Duodenal mucosa (tissue), 2 donors: ENCODE results near the gene ENDOD1.
"Not testable (repeated sequence)": the region's sequence is repeated elsewhere in the genome, so short reads cannot be mapped to it uniquely, and the experiment has no call there.

ENCODE experiments used
- H3K27ac ChIP-seq: one replicate; pipeline ENCODE4 v1.7.0; 2013; ENCODE audit warnings: low read depth, low read length
- H3K27me3 ChIP-seq, 2 donors: one replicate each; pipeline ENCODE4 v1.7.0; 2013; ENCODE audit warnings: low read length in 2 of 2, control low read depth in 1 of 2; ENCODE audit not compliant: insufficient read depth in 2 of 2, control insufficient read depth in 1 of 2
- H3K36me3 ChIP-seq, 2 donors: one replicate each; pipeline ENCODE4 v1.7.0; 2013; ENCODE audit warnings: low read length in 2 of 2, control low read depth in 1 of 2; ENCODE audit not compliant: insufficient read depth in 2 of 2, control insufficient read depth in 1 of 2
- H3K4me1 ChIP-seq, 2 donors: one replicate each; pipeline ENCODE4 v1.7.0; 2013; ENCODE audit warnings: low read length in 2 of 2, control low read depth in 1 of 2; ENCODE audit not compliant: insufficient read depth in 2 of 2, control insufficient read depth in 1 of 2
- H3K4me3 ChIP-seq, 2 donors: one replicate each; pipeline ENCODE4 v1.7.0; 2013; ENCODE audit warnings: low read length in 2 of 2, low read depth in 1 of 2
- H3K9ac ChIP-seq, 2 donors: one replicate each; pipeline ENCODE4 v1.7.0; 2013; ENCODE audit warnings: low read length in 2 of 2, low read depth in 1 of 2
- H3K9me3 ChIP-seq, 2 donors: one replicate each; pipeline ENCODE4 v1.7.0; 2013; ENCODE audit warnings: low read length in 2 of 2, control low read depth in 1 of 2; ENCODE audit not compliant: control insufficient read depth in 1 of 2

ENDOD1 gene

GRCh38 chr11:95100856-95101507 lies 11.3 kb downstream of the ENDOD1 start:
- H3K36me3 ChIP-seq, result no peaks in the 10 kb centered on the region
- H3K27ac ChIP-seq, result no peak overlapping the region
- no peaks in the 10 kb centered on the region for H3K27me3 ChIP-seq
- H3K9ac ChIP-seq, result no peak overlapping the region
- no peaks in the 10 kb centered on the region for H3K9me3 ChIP-seq
- no peak overlapping the region for H3K4me3 ChIP-seq
- peaks cover 10 to 11% of the 10 kb centered on the region in 2 donors for H3K4me1 ChIP-seq

- Histone ChIP-seq H3K4me3 (no peak overlapping the region), H3K36me3 (no peaks in the 10 kb centered on the region), H3K9me3 (no peaks in the 10 kb centered on the region), H3K27ac (no peak overlapping the region), H3K9ac (no peak overlapping the region), H3K4me1 (peaks cover 10 to 11% of the 10 kb centered on the region in 2 donors), H3K27me3 (no peaks in the 10 kb centered on the region)
Observed at GRCh38 chr11:95101935-95102334, 12.3 kb downstream of the ENDOD1 start.

- Histone ChIP-seq H3K36me3 (no peaks in the 10 kb centered on the region), H3K9me3 (no peaks in the 10 kb centered on the region), H3K4me1 (peaks cover 10 to 11% of the 10 kb centered on the region in 2 donors), H3K9ac (no peak overlapping the region), H3K4me3 (no peak overlapping the region), H3K27me3 (no peaks in the 10 kb centered on the region), H3K27ac (no peak overlapping the region)
Observed at GRCh38 chr11:95102733-95103132, 13.1 kb downstream of the ENDOD1 start.

GRCh38 chr11:95103701-95104100 lies 14.1 kb downstream of the ENDOD1 start:
- H3K36me3 ChIP-seq, result no peaks in the 10 kb centered on the region
- H3K4me3 ChIP-seq, result no peak overlapping the region
- H3K4me1 ChIP-seq, result peaks cover 6 to 7% of the 10 kb centered on the region in 2 donors
- no peaks in the 10 kb centered on the region for H3K27me3 ChIP-seq
- H3K9me3 ChIP-seq, result no peaks in the 10 kb centered on the region
- H3K9ac ChIP-seq, result no peak overlapping the region
- H3K27ac ChIP-seq, result no peak overlapping the region

DNA sequence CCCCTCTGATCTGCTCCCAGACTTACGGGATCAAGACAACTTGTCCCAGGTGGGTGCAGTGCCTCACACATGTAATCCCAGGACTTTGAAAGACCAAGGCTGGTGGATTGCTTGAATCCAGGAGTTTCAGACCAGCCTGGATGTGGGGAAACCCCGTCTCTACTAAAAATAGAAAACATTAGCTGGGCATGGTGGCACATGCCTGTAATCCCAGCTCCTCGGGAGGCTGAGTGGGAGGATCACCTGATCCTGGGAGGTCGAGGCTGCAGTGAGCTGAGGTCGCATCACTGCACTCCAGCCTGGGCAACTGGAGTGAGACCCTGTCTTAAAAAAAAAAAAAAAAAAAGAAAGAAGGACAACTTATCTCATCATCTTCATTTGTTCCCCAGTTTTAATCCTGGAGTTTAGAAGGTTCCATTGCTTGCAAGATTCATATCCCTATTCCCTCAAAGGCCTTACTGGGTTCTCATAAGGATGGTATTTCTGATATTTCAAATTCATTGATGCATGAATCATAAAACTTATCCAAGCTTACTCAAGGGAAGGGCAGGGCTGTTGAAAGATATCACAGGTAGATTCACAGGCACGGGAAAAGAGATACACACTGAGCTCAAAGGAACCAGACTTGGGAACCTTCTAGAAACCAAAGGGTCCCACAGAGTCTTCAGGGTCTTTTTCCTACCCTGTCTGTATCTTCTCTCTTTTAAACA lies 14.6 kb downstream of the ENDOD1 start:
- Histone ChIP-seq H3K27me3 (no peaks in the 10 kb centered on the region), H3K4me3 (no peak overlapping the region), H3K27ac (no peak overlapping the region), H3K9ac (no peak overlapping the region), H3K36me3 (peaks cover 0 to under 1% of the 10 kb centered on the region in 2 donors), H3K4me1 (peaks cover 1% of the 10 kb centered on the region in 2 donors), H3K9me3 (no peaks in the 10 kb centered on the region)

DNA sequence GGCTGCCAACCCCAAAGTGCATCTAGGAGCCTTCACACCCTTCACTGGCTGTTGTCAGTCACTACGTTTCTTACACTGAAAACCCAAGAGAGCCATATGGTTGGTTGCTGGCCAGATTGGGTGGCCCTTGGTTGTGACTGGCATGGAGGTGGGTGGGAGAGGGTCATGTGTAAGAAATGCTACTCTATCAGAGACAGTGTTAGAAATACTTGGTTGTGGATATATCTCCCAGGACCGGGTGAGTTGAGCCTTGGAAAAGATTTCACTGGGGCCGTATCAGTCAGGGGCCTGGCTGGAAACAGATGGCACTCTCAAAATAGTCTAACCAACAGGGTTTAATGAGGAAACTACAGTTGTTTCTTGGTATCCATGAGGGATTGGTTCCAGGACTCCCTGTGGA lies 15.2 kb downstream of the ENDOD1 start:
- no peak overlapping the region for H3K4me3 ChIP-seq

DNA sequence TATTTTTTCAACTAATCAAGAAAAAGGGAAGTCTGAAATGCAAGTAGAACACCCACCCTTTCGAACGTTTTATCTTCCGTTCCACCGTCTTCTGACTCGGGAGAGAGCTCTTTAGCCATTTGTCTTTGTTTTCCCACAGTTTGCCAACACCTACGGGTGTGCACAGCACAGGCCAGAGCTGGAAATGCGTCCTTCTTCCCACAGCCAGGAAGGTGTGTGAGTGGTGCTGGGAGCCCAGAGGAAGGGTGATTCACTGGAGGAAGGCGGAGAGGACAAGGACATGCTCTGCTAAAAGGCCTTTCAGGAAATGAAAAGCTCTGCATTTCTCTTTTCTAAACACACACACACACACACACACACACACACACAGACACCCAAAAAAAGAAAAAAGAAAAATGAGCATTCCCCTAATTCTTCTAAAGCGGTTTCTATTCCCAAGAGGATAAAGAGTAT lies 18.5 kb downstream of the ENDOD1 start:
- Histone ChIP-seq H3K4me3 (no peak overlapping the region), H3K9ac (no peak overlapping the region)

More for the DNA sequence above, 15.2 kb downstream of the ENDOD1 start:
- Histone ChIP-seq H3K4me1 (no peaks in the 10 kb centered on the region), H3K9ac (no peak overlapping the region), H3K36me3 (peaks cover 3 to 5% of the 10 kb centered on the region in 2 donors), H3K27me3 (no peaks in the 10 kb centered on the region), H3K27ac (no peak overlapping the region), H3K9me3 (no peaks in the 10 kb centered on the region)

DNA sequence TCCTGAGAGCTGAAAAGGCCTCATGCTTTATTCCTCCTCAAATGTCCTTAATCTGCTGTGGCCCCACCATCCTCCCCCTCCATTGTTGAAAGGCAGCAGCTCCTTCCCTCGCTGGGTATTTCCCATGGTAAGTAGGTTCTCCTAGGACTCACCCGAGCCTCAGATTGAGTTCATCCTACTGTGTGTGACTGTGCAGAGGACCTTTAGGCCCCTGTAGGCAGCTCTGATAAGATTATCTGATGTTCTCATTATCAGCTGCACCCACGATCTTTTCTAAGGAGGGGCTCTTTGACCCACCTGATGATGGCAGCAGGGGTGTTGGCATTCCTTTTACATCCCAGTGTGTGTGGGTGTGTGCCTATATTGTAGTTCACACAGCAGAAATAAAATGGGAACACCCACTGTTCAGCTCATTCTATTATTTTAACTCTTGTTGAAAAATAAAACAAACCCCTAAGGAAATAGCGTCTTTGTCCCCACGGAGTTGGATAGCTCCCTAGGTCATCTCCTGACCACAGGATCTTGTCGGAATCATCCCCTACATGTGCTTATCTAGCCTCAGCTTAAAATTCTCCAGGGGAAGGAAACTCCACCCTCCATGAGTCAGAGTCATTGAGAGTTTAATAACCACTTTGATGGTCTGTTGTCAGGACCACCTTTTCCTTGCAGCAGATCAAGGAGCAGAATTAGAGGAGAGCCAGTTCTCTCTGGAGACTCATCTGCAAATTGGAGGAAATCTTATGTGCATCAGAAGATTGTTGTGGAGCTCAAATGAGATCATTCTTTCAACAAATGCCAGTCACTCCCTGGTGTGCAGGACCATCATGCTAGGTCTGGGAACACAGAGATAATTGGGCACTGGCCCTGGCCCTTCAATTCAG lies 19.3 kb downstream of the ENDOD1 start:
- Histone ChIP-seq H3K9me3 (no peaks in the 10 kb centered on the region), H3K4me1 (no peaks in the 10 kb centered on the region)

More for the DNA sequence above, 18.5 kb downstream of the ENDOD1 start:
- Histone ChIP-seq H3K9me3 (no peaks in the 10 kb centered on the region), H3K4me1 (no peaks in the 10 kb centered on the region), H3K36me3 (peaks cover 3 to 5% of the 10 kb centered on the region in 2 donors), H3K27me3 (no peaks in the 10 kb centered on the region), H3K27ac (no peak overlapping the region)

GRCh38 chr11:95111471-95111870 lies 21.8 kb downstream of the ENDOD1 start:
- not testable (repeated sequence) for H3K4me1 ChIP-seq, H3K9ac ChIP-seq, H3K27me3 ChIP-seq, H3K9me3 ChIP-seq, H3K27ac ChIP-seq, H3K4me3 ChIP-seq, H3K36me3 ChIP-seq

More for the DNA sequence above, 19.3 kb downstream of the ENDOD1 start:
- no peak overlapping the region for H3K9ac ChIP-seq
- no peak overlapping the region for H3K4me3 ChIP-seq
- peaks cover 3 to 5% of the 10 kb centered on the region in 2 donors for H3K36me3 ChIP-seq
- no peak overlapping the region for H3K27ac ChIP-seq
- H3K27me3 ChIP-seq, result no peaks in the 10 kb centered on the region
